Ascending aorta (tissue), 2 donors: Measurements from ENCODE around the gene WNT6. TPM values are rescaled to one million over a fixed set of nuclear protein-coding genes. Genes with fewer than 3 reads are reported as not detected.

ENCODE experiments used
- DNase-seq, 2 donors: peaks; one replicate each; pipeline ENCODE4 v3.0.0-alpha.2; 2019; ENCODE audit warnings: low spot score in 2 of 2
- H3K27ac ChIP-seq, 2 donors: fragments of 200-600 bp; sonication (generic); one replicate each; pipeline ENCODE4 v1.5.1; 2016 to 2017; ENCODE audit warnings: mild to moderate bottlenecking in 1 of 2
- H3K27me3 ChIP-seq: fragments of 200-600 bp; sonication (generic); one replicate; pipeline ENCODE4 v1.5.1; 2017
- H3K36me3 ChIP-seq, 2 donors: fragments of 200-600 bp; sonication (generic); one replicate each; pipeline ENCODE4 v1.5.1; 2016
- H3K4me1 ChIP-seq, 2 donors: fragments of 200-600 bp; sonication (generic); one replicate each; pipeline ENCODE4 v1.5.1; 2016 to 2017; ENCODE audit warnings: mild to moderate bottlenecking in 1 of 2
- H3K4me3 ChIP-seq, 2 donors: fragments of 200-600 bp; sonication (generic); one replicate each; pipeline ENCODE4 v1.5.1; 2016 to 2017; ENCODE audit warnings: mild to moderate bottlenecking in 1 of 2
- H3K9me3 ChIP-seq, 2 donors: fragments of 200-600 bp; sonication (generic); one replicate each; pipeline ENCODE4 v1.5.1; 2016
- CTCF ChIP-seq, 3 experiments: fragments of 200-600 bp in 2 of 3; fragments of 450-650 bp in 1 of 3; sonication (generic) in 2 of 3; IDR thresholded peaks; one replicate each; pipeline ENCODE4 v1.5.1; 2016 to 2019; ENCODE audit warnings: antibody characterized with exemption in 3 of 3, mild to moderate bottlenecking in 1 of 3, moderate library complexity in 1 of 3
- intact Hi-C: fragments of 100-400 bp; cut with DNase I; formaldehyde crosslinking; loops from one replicate; pipeline ENCODE4 v1.15.1; 2023
- total RNA-seq: library from RNA; depleted of rRNA; stranded (reverse); fragments of >200 nt; gene quantifications from one replicate; pipeline ENCODE4 v1.1.0, GENCODE V29; 2016

WNT6 gene
- total RNA-seq, 1 donor from 2014 or later = 1.2 TPM

DNA sequence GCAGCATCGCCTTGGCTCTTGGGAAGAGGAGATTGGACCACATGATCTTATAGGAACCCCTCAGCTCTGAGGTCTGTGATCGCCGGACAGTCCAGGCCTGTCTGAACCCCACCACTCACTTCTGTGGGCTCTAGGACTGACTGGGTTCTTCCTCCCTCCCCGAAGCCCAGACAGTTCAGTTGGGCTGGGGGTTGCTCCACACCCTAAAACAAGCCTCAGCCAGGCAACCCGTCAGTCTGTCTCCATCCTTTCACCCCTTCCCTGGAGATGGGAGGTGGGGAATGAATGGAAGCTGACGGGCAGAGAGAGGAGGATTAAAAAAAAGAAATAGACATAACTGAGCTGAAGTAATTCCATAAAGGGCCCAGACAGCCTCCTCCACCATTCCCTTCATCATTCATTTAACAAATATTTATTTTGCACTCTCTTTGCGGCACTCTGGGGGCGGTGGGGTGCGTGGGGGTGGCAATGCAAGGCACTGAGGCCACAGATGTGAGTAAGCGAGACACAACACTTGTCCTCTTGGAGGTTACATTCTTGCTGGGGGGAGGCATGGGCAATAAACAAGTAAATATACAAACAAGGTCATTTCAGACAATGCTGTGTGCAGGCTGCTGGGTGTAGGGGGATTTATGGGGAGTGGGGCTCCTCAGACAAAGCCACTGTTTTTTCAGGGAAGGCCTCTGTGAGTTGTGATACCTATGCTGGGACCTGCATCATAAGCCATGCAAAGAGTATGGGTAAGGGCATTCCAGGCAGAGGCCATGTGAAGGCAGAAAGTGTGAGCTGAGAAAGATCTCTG, 33.9 kb downstream of the WNT6 start:
- Histone ChIP-seq H3K36me3 (no peaks in the 10 kb centered on the region), H3K9me3 (no peaks in the 10 kb centered on the region), H3K4me3 (peak overlapping the region; percentile 43 to 64), H3K4me1 (peaks cover 13 to 19% of the 10 kb centered on the region in 2 donors), H3K27me3 (peaks cover 19% of the 10 kb centered on the region), H3K27ac (no peak overlapping the region)
- DNase-seq = no peak
- intact Hi-C loops = no loop called here
- no peak for TF ChIP-seq CTCF (IDR thresholded peaks at IDR 0.05)

DNA sequence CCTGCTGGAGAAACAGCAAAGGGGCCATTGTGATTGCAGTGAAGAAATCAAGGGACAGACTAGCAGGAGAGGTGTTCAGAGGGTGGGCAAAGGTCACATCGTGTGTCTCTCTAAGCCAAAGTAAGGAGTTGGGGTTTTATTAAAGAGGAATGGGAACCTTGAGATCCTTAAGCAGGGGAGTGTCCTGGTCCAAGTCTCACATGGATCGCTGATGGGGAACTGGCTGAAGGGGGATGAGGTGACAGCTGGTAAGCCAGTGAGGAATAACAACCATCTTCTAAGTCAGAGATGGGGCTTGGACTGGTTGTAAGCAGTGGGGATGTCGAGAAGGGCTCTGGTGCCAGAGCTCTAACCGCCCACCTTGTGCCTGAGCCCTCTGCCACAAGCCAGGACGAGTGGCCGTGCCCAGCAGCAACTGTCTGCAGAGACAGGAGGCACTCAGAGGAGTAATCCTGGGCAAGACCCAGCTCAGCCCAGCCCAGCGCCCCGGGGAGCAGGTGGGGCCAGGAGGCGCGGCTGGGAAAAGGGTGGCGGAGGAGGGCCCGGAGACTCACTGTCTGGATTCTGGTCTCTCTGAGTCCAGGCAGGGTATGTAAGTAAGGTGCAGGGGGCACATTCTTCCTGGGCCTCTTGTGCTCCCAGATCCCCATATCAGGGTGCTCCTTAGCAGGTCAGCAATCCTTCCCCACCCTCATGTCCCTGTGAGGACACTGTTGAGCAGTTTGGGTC, 34.7 kb downstream of the WNT6 start:
- DNase-seq = peak in 1 of 2 donors; percentile 44
- H3K4me1 ChIP-seq = peaks cover 14 to 19% of the 10 kb centered on the region in 2 donors
- no peak overlapping the region for H3K27ac ChIP-seq
- intact Hi-C loops = no loop called here
- no peak for TF ChIP-seq CTCF (IDR thresholded peaks at IDR 0.05)
- H3K36me3 ChIP-seq = no peaks in the 10 kb centered on the region
- H3K9me3 ChIP-seq = no peaks in the 10 kb centered on the region
- H3K27me3 ChIP-seq = peaks cover 19% of the 10 kb centered on the region
- H3K4me3 ChIP-seq = no peak overlapping the region

DNA sequence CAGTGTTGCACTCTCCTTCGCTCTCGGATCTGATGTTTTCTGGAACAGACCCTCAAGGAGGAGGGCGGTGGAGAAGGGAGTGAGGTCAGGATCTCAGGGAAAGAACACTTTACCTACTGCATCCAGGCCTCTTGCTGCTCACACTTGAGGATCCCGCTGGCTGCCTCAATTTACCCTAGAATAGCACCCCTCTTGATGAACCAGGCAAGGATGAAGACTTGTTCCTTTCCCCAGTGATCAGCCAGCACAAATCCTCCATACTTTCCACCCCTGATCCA, 35.2 kb downstream of the WNT6 start:
- Histone ChIP-seq H3K36me3 (no peaks in the 10 kb centered on the region), H3K27me3 (peaks cover 19% of the 10 kb centered on the region), H3K4me1 (peaks cover 14 to 19% of the 10 kb centered on the region in 2 donors), H3K4me3 (no peak overlapping the region), H3K27ac (no peak overlapping the region), H3K9me3 (no peaks in the 10 kb centered on the region)
- peak in 1 of 2 donors; percentile 52 for DNase-seq
- intact Hi-C loops = no loop called here
- no peak for TF ChIP-seq CTCF (IDR thresholded peaks at IDR 0.05)

GRCh38 chr2:218895326-218895725, 35.7 kb downstream of the WNT6 start:
- Histone ChIP-seq H3K27me3 (peaks cover 19% of the 10 kb centered on the region), H3K36me3 (no peaks in the 10 kb centered on the region), H3K27ac (no peak overlapping the region), H3K4me3 (no peak overlapping the region), H3K4me1 (peaks cover 14 to 19% of the 10 kb centered on the region in 2 donors), H3K9me3 (no peaks in the 10 kb centered on the region)
- intact Hi-C loops = no loop called here
- DNase-seq = peak in 1 of 2 donors; percentile 33
- TF ChIP-seq CTCF (IDR thresholded peaks at IDR 0.05) = no peak

DNA sequence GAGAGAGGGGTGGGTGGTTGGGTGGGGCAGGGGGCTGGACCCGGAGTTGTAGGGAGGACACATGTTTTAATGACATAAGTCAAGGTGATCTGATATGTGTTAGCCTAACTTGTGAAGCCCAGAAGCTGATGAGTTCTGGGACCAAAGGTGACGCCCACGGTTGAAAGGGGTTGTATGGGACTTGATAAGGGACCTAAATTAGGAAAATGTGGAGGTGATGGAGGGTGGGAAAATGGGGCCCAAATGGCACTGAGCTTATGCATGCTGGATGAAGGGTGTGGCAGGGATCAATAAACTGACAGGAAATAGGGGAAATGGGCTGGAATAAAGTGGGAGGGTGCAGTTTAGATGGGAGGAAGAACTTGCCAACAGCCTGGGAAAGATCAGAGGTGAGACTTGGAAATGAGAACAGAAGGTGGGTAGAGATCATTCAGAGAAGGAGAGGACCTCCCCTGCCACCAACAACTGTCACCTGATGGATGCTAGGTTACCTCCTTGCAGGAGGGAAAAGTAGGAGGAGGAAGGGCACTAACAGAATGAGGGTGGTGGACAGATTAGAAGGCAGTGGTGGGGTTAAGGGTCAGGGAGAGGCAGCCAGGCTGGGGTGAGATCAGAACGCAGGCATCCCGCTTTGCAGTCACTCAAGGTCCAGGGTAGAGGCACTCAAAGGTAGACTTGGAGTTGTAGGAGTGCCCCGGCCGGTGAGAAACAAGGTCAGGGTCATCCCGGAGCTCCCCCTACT, 36.3 kb downstream of the WNT6 start:
- intact Hi-C loops = no loop called here
- Histone ChIP-seq H3K36me3 (no peaks in the 10 kb centered on the region), H3K27me3 (peaks cover 19% of the 10 kb centered on the region), H3K9me3 (no peaks in the 10 kb centered on the region), H3K27ac (no peak overlapping the region), H3K4me1 (peaks cover 14 to 19% of the 10 kb centered on the region in 2 donors), H3K4me3 (no peak overlapping the region)
- peak in 1 of 2 donors; percentile 49 for DNase-seq
- no peak for TF ChIP-seq CTCF (IDR thresholded peaks at IDR 0.05)
